HL-60 (cell line): Measurements from ENCODE around the gene DIAPH3.

Experiments
- DNase-seq, 2 experiments: peaks; one replicate each; pipeline ENCODE4 v3.0.0-alpha.2; 2010 to 2020; ENCODE audit warnings: low read depth in 1 of 2, low spot score in 1 of 2
- H3K27ac ChIP-seq: fragments of 250-450 bp; sonication (Bioruptor Pico); replicated peaks from 2 replicates; pipeline ENCODE4 v1.5.1; 2020; ENCODE audit warnings: mild to moderate bottlenecking, moderate library complexity
- H3K27me3 ChIP-seq: fragments of 250-450 bp; sonication (Bioruptor Pico); 2 replicates; pipeline ENCODE4 v1.5.1; 2021; ENCODE audit warnings: mild to moderate bottlenecking, moderate library complexity; ENCODE audit not compliant: insufficient read depth, poor library complexity, severe bottlenecking
- H3K4me3 ChIP-seq: replicated peaks from 2 replicates; pipeline ENCODE4 v1.5.1; 2011; ENCODE audit warnings: mild to moderate bottlenecking, control low read depth, low read length; ENCODE audit not compliant: insufficient read depth
- GABPA ChIP-seq: IDR thresholded peaks from 2 replicates; pipeline ENCODE4 v1.6.1; 2012; ENCODE audit warnings: low read depth
- POLR2AphosphoS5 ChIP-seq: IDR thresholded peaks from 2 replicates; pipeline ENCODE4 v1.6.1; 2012; ENCODE audit warnings: low read depth
- REST ChIP-seq: IDR thresholded peaks from 2 replicates; pipeline ENCODE4 v1.6.1; 2012; ENCODE audit warnings: low read depth; ENCODE audit not compliant: insufficient replicate concordance
- SPI1 ChIP-seq: IDR thresholded peaks from 2 replicates; pipeline ENCODE4 v1.6.1; 2012; ENCODE audit warnings: low read depth, mild to moderate bottlenecking, borderline replicate concordance
- TF ChIP-seq, protein P1 (sequence below): IDR thresholded peaks from one replicate; pipeline ENCODE4 v1.5.1; 2011; ENCODE audit warnings: low read length, control low read depth, inconsistent platforms; ENCODE audit not compliant: insufficient read depth

The DIAPH3 gene

DNA sequence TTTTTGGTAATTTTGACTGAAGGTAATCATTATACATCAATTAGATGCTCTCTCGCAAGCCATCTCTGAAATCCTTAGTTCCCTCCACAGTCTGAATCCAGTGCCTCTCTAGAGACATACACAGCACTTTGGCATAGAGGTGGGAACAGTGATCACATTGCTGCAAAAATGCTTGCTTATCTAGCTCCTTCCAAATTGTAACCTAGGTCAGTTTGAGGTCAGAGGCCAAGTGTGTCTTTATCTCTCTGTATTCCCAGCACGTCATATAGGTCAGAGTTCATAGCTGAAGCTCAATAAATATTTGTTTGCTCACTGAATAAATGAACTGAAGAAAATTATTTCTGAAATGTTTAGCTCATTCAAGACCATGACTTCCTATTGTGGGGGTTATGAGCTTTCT, 462.5 kb downstream of the DIAPH3 start:
- Histone ChIP-seq H3K27ac (no peak overlapping the region), H3K4me3 (no peak overlapping the region), H3K27me3 (no peaks in the 10 kb centered on the region)
- TF ChIP-seq, protein P1, sequence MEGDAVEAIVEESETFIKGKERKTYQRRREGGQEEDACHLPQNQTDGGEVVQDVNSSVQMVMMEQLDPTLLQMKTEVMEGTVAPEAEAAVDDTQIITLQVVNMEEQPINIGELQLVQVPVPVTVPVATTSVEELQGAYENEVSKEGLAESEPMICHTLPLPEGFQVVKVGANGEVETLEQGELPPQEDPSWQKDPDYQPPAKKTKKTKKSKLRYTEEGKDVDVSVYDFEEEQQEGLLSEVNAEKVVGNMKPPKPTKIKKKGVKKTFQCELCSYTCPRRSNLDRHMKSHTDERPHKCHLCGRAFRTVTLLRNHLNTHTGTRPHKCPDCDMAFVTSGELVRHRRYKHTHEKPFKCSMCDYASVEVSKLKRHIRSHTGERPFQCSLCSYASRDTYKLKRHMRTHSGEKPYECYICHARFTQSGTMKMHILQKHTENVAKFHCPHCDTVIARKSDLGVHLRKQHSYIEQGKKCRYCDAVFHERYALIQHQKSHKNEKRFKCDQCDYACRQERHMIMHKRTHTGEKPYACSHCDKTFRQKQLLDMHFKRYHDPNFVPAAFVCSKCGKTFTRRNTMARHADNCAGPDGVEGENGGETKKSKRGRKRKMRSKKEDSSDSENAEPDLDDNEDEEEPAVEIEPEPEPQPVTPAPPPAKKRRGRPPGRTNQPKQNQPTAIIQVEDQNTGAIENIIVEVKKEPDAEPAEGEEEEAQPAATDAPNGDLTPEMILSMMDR = no peak
- TF ChIP-seq SPI1 (no peak), REST (no peak), GABPA (no peak), POLR2AphosphoS5 (no peak)
- no peak for DNase-seq

GRCh38 chr13:59700281-59700680, 463.4 kb downstream of the DIAPH3 start:
- TF ChIP-seq GABPA (no peak), SPI1 (no peak), POLR2AphosphoS5 (no peak), REST (no peak)
- TF ChIP-seq, protein P1 = no peak
- no peak for DNase-seq
- Histone ChIP-seq H3K27ac (no peak overlapping the region), H3K4me3 (no peak overlapping the region), H3K27me3 (no peaks in the 10 kb centered on the region)

DNA sequence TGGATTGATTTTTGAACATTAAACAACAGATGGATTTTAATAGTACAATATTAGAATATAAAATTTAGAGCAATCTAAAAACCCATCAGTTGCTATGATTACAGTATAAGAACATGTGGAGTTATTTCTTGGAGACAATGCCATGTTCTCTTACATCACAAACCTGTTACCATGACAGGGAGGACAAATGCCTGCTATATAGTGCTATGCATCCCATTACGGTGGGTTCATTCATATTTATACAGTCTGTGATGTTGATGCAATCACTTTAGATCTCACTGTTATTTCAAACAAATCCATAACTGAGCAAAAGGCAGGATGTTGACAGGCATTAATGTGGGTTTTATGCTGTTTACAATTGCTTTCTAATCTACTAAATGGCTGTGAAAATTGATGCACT, 467.5 kb downstream of the DIAPH3 start:
- no peak overlapping the region for H3K27ac ChIP-seq
- no peak for TF ChIP-seq GABPA
- TF ChIP-seq, protein P1 = no peak
- no peak for TF ChIP-seq REST
- TF ChIP-seq POLR2AphosphoS5 = no peak
- TF ChIP-seq SPI1 = no peak
- H3K4me3 ChIP-seq = no peak overlapping the region
- no peaks in the 10 kb centered on the region for H3K27me3 ChIP-seq
- no peak for DNase-seq
